ENCODE results near the gene FNIP2. TPM values are rescaled to one million over a fixed set of nuclear protein-coding genes. Genes with fewer than 3 reads are reported as not detected.

FNIP2 gene
- total and polyA plus RNA-seq, 11 donors, result 14.5 to 87.4 (median 40.9) TPM

DNA sequence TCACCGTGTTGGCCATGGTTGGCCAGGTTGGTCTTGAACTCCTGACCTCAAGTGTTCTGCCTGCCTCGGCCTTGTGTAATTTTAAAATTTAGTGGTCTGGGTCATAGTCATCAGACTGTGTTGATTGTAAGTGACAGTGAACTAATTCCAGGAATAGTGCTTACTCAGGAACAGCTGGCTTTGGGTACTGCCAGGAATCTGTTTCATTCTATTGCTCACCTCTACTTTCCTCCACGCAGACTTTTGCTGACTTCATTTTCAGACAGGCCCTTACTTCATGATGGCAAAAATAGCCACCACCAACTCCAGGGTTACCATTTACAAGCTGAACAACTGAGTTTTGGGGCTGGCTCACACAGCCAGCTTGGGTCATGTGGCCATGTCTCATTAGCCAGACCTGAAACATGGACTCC, 54.6 kb downstream of the FNIP2 start:
- Histone ChIP-seq H3K27me3 (no peaks in the 10 kb centered on the region), H3K9me3 (no peaks in the 10 kb centered on the region), H3K27ac (peak overlapping the region in 11 of 12 donors; percentile 47 to 80 (median 68)), H3K4me3 (no peak overlapping the region), H3K4me1 (peaks cover 13 to 95% (median 77%) of the 10 kb centered on the region in 12 donors), H3K36me3 (no peaks in the 10 kb centered on the region)
- WGBS, 4 donors, result 59 to 74% (median 63%) methylated on average over 3 of the region's 3 CpGs
- intact Hi-C loops (cut with DNase I), result loop anchor here in 3 of 10 donors (5.0 to 10.0 kb wide), 2 partner anchors 49 to 56 kb away; partner anchors contain the start of gene FNIP2 (in 1 of the 3)
- TF ChIP-seq, protein P1, sequence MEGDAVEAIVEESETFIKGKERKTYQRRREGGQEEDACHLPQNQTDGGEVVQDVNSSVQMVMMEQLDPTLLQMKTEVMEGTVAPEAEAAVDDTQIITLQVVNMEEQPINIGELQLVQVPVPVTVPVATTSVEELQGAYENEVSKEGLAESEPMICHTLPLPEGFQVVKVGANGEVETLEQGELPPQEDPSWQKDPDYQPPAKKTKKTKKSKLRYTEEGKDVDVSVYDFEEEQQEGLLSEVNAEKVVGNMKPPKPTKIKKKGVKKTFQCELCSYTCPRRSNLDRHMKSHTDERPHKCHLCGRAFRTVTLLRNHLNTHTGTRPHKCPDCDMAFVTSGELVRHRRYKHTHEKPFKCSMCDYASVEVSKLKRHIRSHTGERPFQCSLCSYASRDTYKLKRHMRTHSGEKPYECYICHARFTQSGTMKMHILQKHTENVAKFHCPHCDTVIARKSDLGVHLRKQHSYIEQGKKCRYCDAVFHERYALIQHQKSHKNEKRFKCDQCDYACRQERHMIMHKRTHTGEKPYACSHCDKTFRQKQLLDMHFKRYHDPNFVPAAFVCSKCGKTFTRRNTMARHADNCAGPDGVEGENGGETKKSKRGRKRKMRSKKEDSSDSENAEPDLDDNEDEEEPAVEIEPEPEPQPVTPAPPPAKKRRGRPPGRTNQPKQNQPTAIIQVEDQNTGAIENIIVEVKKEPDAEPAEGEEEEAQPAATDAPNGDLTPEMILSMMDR (IDR thresholded peaks at IDR 0.05), result no peak
- DNase-seq (peak in 1 of 5 donors; percentile 65), ATAC-seq (peak in 3 of 4 donors; percentile 13 to 67 (median 57))

DNA sequence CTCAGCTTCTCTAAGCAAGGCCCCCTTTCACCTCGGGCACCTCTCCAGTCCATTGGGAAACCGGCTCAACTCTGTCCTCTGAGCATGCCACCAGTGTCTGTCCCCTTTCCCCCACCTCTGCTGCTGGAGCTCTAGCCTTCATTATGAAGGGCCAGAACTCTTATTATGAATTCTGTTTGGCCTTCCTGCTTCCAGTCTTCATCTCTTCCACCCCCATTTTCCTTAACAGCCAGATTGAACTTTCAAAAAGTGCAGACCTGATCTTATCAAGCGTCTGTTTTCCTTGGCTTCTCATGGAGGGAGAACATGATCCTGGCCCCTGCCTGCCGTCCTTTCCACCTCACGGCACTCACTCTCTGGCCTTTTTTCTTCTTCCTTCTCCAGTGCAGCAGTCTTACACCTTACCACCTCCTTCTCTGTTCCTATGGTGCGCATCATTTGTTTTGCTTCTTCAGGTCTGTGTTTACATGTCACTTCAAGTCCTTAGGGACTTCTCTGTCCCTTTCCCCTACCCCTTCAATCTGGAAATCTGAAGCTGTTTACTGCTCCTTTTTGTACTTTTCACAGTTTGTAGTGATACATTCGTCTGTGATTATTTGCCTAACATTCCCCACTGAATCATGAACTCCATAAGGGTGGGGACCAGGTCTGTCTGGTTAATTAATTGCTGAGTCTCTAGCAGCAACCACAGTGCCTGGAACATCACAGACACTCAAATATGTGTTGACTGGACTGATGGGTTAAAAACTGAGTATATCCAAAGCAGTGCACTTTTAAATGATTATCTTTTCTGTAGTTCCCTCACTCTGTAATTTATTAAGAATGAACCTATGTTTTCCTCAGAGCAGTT, 55.8 kb downstream of the FNIP2 start:
- DNase-seq, result no peak
- 17 to 25% (median 21%) methylated on average over 7 of the region's 7 CpGs for WGBS, 4 donors
- Histone ChIP-seq H3K4me3 (no peak overlapping the region), H3K36me3 (peaks cover 0 to 8% (median 6%) of the 10 kb centered on the region in 9 donors), H3K4me1 (peaks cover 6 to 85% (median 66%) of the 10 kb centered on the region in 12 donors), H3K27ac (peak overlapping the region in 11 of 12 donors; percentile 47 to 80 (median 68)), H3K27me3 (no peaks in the 10 kb centered on the region), H3K9me3 (no peaks in the 10 kb centered on the region)
- intact Hi-C loops (cut with DNase I), result loop anchor here in 5 of 10 donors (5.0 to 10.0 kb wide), 3 partner anchors 50 to 57 kb away; partner anchors contain the start of gene FNIP2 (in 1 of the 5)
- peak in 3 of 4 donors; percentile 8 to 37 (median 20) for ATAC-seq
- no peak for TF ChIP-seq POLR2A (IDR thresholded peaks at IDR 0.05)
- TF ChIP-seq, protein P1 (IDR thresholded peaks at IDR 0.05), result no peak

DNA sequence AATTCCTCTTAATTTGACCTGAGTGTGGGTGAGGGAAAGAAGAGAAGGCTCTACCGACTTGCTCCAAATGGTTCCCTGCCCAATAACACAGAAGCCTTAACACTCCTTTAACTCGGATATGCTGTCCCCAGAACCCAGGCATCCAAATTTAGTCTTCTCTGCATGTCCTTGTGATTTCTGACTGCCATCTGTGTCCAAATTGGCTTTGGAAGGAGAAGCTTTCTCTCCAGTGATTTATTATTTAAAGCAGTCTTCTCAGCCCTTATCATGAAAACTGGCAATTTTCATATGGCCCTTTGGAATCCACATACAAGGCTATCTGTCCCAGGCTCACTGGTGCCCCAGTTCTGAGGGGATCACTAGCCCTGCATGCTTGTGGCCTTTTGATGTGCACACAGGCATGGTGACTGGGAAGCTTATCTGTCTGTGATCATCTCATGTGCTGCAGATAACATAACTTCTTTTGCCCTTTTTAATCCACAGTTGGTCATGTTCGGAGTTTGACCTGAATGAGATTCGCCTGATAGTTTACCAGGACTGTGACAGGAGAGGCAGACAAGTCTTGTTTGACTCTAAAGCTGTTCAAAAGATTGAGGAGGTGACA, 56.7 kb downstream of the FNIP2 start:
- intact Hi-C loops (cut with DNase I), result loop anchor here in 4 of 10 donors (5.0 to 10.0 kb wide), 2 partner anchors 51 to 53 kb away; no protein-coding TSS in a partner anchor
- Histone ChIP-seq H3K4me1 (peaks cover 2 to 76% (median 57%) of the 10 kb centered on the region in 12 donors), H3K9me3 (no peaks in the 10 kb centered on the region), H3K27ac (peak overlapping the region; percentile 37 to 80 (median 68)), H3K36me3 (peaks cover 0 to 14% (median 7%) of the 10 kb centered on the region in 9 donors), H3K27me3 (no peaks in the 10 kb centered on the region), H3K4me3 (no peak overlapping the region)
- ATAC-seq (no peak), DNase-seq (no peak)
- TF ChIP-seq, protein P1 (IDR thresholded peaks at IDR 0.05), result no peak
- no peak for TF ChIP-seq POLR2A (IDR thresholded peaks at IDR 0.05)
- 43 to 60% (median 53%) methylated on average over 4 of the region's 4 CpGs for WGBS, 4 donors

DNA sequence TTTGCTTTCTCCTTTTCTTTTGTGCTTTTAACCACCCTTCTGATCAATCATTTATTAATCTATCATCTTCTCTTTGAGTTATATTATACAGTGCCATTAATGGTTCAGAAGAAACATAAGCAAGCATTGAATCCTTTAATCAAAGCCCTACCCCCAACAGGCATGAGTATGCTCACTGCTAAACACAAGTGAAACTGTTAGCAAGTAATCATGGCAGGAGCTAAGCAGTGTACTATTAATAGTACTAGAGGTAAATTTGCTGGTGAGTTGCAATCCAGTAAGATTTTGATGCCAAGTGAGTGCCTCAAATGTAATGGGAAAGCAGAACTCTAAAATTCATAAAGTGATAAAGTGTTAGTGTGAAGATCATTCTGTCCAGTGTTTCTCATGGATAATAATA, 57.2 kb downstream of the FNIP2 start:
- Histone ChIP-seq H3K4me3 (no peak overlapping the region), H3K4me1 (peaks cover 2 to 71% (median 52%) of the 10 kb centered on the region in 12 donors), H3K36me3 (peaks cover 0 to 18% (median 7%) of the 10 kb centered on the region in 9 donors), H3K27me3 (no peaks in the 10 kb centered on the region), H3K9me3 (no peaks in the 10 kb centered on the region), H3K27ac (peak overlapping the region; percentile 37 to 80 (median 68))
- intact Hi-C loops (cut with DNase I), result loop anchor here in 4 of 10 donors (5.0 to 10.0 kb wide), 2 partner anchors 51 to 54 kb away; no protein-coding TSS in a partner anchor
- ATAC-seq (peak; percentile 38 to 61 (median 48)), DNase-seq (no peak)
- TF ChIP-seq, protein P1 (IDR thresholded peaks at IDR 0.05), result no peak
- no peak for TF ChIP-seq POLR2A (IDR thresholded peaks at IDR 0.05)

Data from heart left ventricle (tissue), 16 donors.